ENCODE measurements around the gene RPS6KB2. TPM values are rescaled to one million over a fixed set of nuclear protein-coding genes. Genes with fewer than 3 reads are reported as not detected.

The RPS6KB2 gene
- total and polyA plus RNA-seq, 10 of the 15 experiments (the other 5 are each of a cell fraction or from before 2014, with no cell fraction given): 0.39 to 101 (median 58.4) TPM

GRCh38 chr11:67420646-67421429, 7.5 kb upstream of the RPS6KB2 start:
- CTCF ChIA-PET: interaction anchor here (1.1 to 1.5 kb wide), 2 partner anchors 14 to 16 kb away, joined by 4 to 5 read pairs; partner anchors contain the start of gene PTPRCAP
- RAD21 ChIA-PET (ENCODE audit: unreplicated experiment): interaction anchor here (0.9 to 2.4 kb wide), 6 partner anchors 15 to 67 kb away, joined by 3 to 8 read pairs (median 4); partner anchors contain the start of genes POLD4, PPP1CA and RAD9A
- Histone ChIP-seq H3K9ac (ENCODE audit: control insufficient read depth, insufficient read depth, low read length) (peak overlapping the region; percentile 21; the same call in 1 of the 2 replicates), H3K79me2 (ENCODE audit: control insufficient read depth, insufficient read depth, low read length) (no peaks in the 10 kb centered on the region), H3K9me3 (replicated peaks; ENCODE audit: control insufficient read depth, insufficient read depth, low read length) (no peaks in the 10 kb centered on the region), H3K4me2 (ENCODE audit: control insufficient read depth, insufficient read depth) (peak overlapping the region; percentile 91), H3K36me3 (ENCODE audit: control insufficient read depth in 2 of 2, insufficient read depth in 2 of 2, low read length in 1 of 2) (no peaks in the 10 kb centered on the region), H3K4me1 (ENCODE audit: control insufficient read depth, insufficient read depth, low read length) (peaks cover 2% of the 10 kb centered on the region; the same call in 1 of the 2 replicates), H3K27me3 (replicated peaks in 1 of 2; ENCODE audit: control insufficient read depth in 2 of 2, insufficient read depth in 2 of 2, low read length in 1 of 2) (peaks cover 0 to 3% of the 10 kb centered on the region in 2 experiments; a peak in 2 of 4 replicates), H4K20me1 (ENCODE audit: control insufficient read depth, insufficient read depth) (no peaks in the 10 kb centered on the region), H3K4me3 (peak overlapping the region; percentile 71), H3K27ac (ENCODE audit: control insufficient read depth, insufficient read depth) (no peak overlapping the region; the same call in 1 of the 2 replicates), H2AFZ (ENCODE audit: control insufficient read depth, low read depth, low read length) (peak overlapping the region; percentile 76)
- DNase-seq (ENCODE audit: low read depth, low spot score): no peak
- POLR2A ChIA-PET: interaction anchor here (0.5 to 3.9 kb wide), 12 partner anchors 11 to 676 kb away, joined by 3 to 28 read pairs (median 5); partner anchors contain the start of genes PPP1CA, PTPRCAP and TBC1D10C
- no TSS peak for BruUV-seq (replicated peaks)
- ATAC-seq: peak; percentile 94
- in situ Hi-C loops (cut with MboI): no loop called here
- intact Hi-C loops (cut with micrococcal nuclease; ENCODE audit: unreplicated experiment): no loop called here
- SMC1A ChIA-PET (ENCODE audit: uncharacterized antibody, unreplicated experiment): interaction anchor here (0.6 to 1.5 kb wide), 7 partner anchors 8 to 69 kb away, joined by 3 to 7 read pairs (median 3); partner anchors contain the start of gene TBC1D10C
- 2% methylated on average over 47 of the region's 97 CpGs for WGBS (ENCODE audit: insufficient coverage, insufficient replicate concordance, low lambda C conversion rate, missing lambda C conversion rate)
- FAIRE-seq: peak; percentile 75
- TF ChIP-seq ATF3 (IDR thresholded peaks at IDR 0.05; ENCODE audit: borderline replicate concordance, extremely low read depth, low read depth, low read length): no peak
- TF ChIP-seq ZBED1 (IDR thresholded peaks at IDR 0.05; ENCODE audit: borderline replicate concordance): no peak
- peak; percentile 90 for TF ChIP-seq ZNF687 (IDR thresholded peaks at IDR 0.05)
- no peak for TF ChIP-seq E2F4 (IDR thresholded peaks at IDR 0.05; ENCODE audit: low read depth, low read length)
- peak; percentile 88 for TF ChIP-seq NKRF (conservative IDR thresholded peaks at IDR 0.05)
- no peak for TF ChIP-seq CBFB (IDR thresholded peaks at IDR 0.05; ENCODE audit: low read depth)
- TF ChIP-seq USF2 (IDR thresholded peaks at IDR 0.05; ENCODE audit: borderline replicate concordance, low read depth, low read length): no peak
- no peak for TF ChIP-seq USF1 (IDR thresholded peaks at IDR 0.05; ENCODE audit: borderline replicate concordance, extremely low read length, insufficient read depth, low read depth, low read length)
- TF ChIP-seq KAT2A (conservative IDR thresholded peaks at IDR 0.05; ENCODE audit: control insufficient read depth, low read depth, low read length): no peak
- no peak for TF ChIP-seq ZNF622 (IDR thresholded peaks at IDR 0.05)
- no peak for TF ChIP-seq CHD4 (IDR thresholded peaks at IDR 0.05)
